Measurements from ENCODE around the gene NSG2.

DNA sequence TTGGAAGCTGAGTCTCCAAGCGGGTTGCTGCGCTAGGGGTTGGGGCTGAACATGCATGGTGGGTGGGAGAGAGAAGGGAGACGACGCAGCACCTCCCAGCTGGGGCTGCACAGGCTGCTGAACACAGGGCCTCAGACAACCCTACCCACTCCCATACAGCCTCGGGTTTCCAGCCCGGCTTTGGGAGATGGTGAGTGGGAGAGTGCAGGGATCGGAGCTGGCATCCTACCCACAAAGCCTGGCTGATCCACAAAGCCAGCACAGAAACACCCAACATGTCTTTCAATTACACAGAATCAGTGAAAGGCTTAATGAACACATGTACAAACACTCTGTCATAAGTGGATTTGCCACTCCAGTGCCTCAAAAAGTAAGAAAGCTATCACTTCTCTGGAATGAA is 64.8 kb downstream of the NSG2 start:
- no peak for TF ChIP-seq CTCF (IDR thresholded peaks at IDR 0.05)
- TF ChIP-seq POLR2A (IDR thresholded peaks at IDR 0.05), result no peak
